Pons (tissue), 1 donor: Measurements from ENCODE around the gene RAB36.

ENCODE experiments used
- DNase-seq: peaks from one replicate; pipeline ENCODE4 v3.0.0-alpha.2; 2016; ENCODE audit warnings: low spot score

The RAB36 gene

DNA sequence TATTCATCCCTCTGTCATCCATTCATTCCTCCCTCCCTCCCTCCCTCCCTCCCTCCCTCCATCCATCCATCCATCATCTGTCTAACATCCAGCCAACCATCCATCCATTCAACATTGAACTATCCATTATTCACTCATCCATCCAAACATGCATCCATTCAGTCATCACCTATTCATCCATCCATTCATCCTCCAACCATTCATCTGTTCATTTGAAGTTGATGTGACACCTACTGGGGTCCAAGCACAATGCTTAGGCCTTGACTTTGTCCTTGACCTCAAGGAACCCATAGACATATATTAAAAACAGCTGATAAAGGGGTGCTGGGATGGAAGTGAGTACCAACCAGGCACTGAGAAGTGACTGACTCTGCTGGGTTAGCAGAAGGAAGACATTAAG lies 61.6 kb downstream of the RAB36 start:
- no peak for DNase-seq

GRCh38 chr22:23207729-23208393 lies 62.6 kb downstream of the RAB36 start:
- DNase-seq = no peak

DNA sequence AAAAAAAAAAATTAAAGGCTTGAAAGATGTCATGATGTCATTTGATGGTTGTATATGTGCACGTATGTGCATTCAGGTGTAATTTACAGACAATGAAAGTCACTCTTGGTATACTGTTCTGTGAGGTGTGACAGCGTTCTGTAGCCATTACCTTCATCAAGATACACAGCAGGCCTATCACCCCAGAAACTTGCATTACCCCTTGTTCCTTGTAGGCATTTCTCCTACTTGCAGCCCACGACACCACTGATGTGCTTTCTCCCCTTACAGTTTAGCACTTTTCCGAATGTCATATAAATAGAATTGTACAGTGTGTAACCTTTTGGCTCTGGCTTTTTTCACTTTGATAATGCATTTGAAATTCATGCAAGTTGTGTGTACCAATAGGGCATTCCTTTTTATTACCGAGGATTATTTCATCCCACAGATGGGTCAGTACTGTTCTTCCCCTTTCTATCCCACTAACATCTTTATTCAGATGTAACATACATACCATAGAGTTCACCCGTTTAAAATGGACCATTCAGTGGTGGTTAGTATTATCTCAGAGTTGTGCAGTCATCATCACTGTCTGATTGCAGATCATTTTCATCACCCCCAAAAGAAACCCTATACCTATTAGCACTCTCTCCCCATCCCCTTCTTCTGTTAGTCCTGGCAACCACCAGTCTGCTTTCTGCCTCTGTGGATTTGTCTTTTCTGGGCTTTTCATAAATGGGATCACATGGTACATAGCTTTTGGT lies 65.3 kb downstream of the RAB36 start:
- no peak for DNase-seq

GRCh38 chr22:23211622-23212021 lies 66.3 kb downstream of the RAB36 start:
- DNase-seq = no peak

- DNase-seq = peak; percentile 59
Observed at GRCh38 chr22:23212061-23213021, 67.1 kb downstream of the RAB36 start.

DNA sequence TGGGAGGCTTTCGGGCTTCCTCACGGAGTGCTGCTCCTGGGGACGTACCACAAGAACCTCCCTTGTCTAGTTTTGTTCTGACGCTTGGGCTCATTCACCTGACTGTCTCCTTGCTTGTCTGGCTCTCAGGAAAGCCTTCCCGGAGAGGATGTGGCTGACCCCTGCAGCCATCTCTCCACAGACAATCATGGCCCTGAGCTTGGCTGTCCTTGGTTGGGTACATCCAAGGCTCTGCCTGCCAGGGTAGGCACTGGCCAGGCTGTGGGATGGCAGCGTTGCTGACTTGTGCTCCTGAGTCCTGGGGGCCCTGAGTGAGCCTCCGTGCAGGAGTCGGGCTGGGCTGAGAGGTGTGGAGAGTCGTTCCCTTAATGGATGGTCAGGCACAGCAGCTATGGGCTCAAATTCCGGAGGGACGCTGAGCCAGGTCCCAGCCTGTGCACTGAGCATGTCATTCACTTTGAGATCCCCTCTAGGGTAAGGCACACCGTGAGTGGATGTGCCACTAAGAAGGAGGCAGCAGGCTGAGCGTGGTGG lies 67.8 kb downstream of the RAB36 start:
- DNase-seq = no peak

- DNase-seq = no peak
Observed at GRCh38 chr22:23213581-23214334, 68.5 kb downstream of the RAB36 start.
